Right cardiac atrium (tissue), 5 donors: ENCODE measurements around the gene TNC. TPM values are rescaled to one million over a fixed set of nuclear protein-coding genes. Genes with fewer than 3 reads are reported as not detected.

Experiments used
- ATAC-seq, 2 donors: fragments of 200-7000 bp; cut with Tn5 transposase; one replicate each; pipeline versions ENCODE4 v1.8.0 to v1.9.1; 2020; ENCODE audit warnings: moderate library complexity in 2 of 2, mild to moderate bottlenecking in 1 of 2
- DNase-seq, 3 donors: peaks; one replicate each; pipeline ENCODE4 v3.0.0-alpha.2; 2020
- H3K27ac ChIP-seq: one replicate; pipeline ENCODE4 v1.5.1; 2013; ENCODE audit warnings: mild to moderate bottlenecking, low read length, control low read depth, moderate library complexity
- H3K27me3 ChIP-seq: one replicate; pipeline ENCODE4 v1.6.1; 2013; ENCODE audit not compliant: control insufficient read depth, insufficient read depth
- H3K4me1 ChIP-seq: one replicate; pipeline ENCODE4 v1.6.1; 2013; ENCODE audit warnings: low read length; ENCODE audit not compliant: control insufficient read depth, insufficient read depth
- H3K4me3 ChIP-seq: one replicate; pipeline ENCODE4 v1.5.1; 2013; ENCODE audit warnings: low read length, control low read depth
- H3K9me3 ChIP-seq: one replicate; pipeline ENCODE4 v1.6.1; 2013; ENCODE audit warnings: low read length; ENCODE audit not compliant: control insufficient read depth
- WGBS: extraction: QIAGEN DNeasy Blood & Tissue Kit; methylation state at CpG from one replicate; pipeline ENCODE4 v1.1.7; 2013; 5-methylcytosine and 5-hydroxymethylcytosine counted together
- intact Hi-C, 4 donors: fragments of 100-400 bp; cut with DNase I; formaldehyde crosslinking; loops; one replicate each; pipeline versions ENCODE4 v1.11.0 to v1.14.0; 2022 to 2023
- polyA plus RNA-seq: library from polyadenylated mRNA; stranded (reverse); fragments of 200-250 nt; gene quantifications from one replicate; pipeline ENCODE4 v1.2.3, GENCODE V29; 2013
- total RNA-seq, 4 donors: library from RNA; stranded (reverse); fragmentation: NEBNext Ultra II Directional; extraction: Animal tissue kit (Norgen Biotek cat#: 25700); gene quantifications; one replicate each; pipeline ENCODE4 v1.2.1, GENCODE V29; 2021
- donor health status: healthy with polysubstance abuse.
- donor health status: DM: no; HTN: yes; CAD: no.
- donor health status: DM: no; HTN: no; CAD: no.
- donor health status: DM: no; HTN: yes; CAD: no; lungs with severe emphysema.
- donor health status: DM: yes; HTN: yes; CAD: no.

The TNC gene
- total and polyA plus RNA-seq, 5 donors: 2.5 to 34.4 (median 6.9) TPM

DNA sequence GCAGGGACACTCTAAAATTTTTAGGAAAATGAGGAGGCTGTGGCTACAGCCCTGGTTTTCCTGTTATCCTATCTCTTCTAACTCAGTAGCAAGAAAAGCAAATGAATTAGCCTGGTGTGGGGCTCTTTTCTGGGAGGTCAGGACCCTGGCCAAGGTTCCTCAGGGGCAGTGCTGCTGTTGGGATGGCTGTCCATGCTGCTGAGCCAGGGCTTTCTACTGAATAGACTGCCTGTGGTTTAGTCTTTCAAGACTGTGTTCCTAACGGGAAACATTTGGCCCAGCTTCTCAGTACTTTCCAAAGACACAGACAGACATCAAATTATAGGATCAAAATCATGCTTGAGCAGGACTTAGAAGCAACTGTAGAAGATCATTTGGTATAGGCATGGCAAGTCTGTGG lies 18.1 kb downstream of the TNC start:
- Histone ChIP-seq H3K9me3 (no peaks in the 10 kb centered on the region), H3K4me1 (no peaks in the 10 kb centered on the region), H3K4me3 (no peak overlapping the region), H3K27me3 (no peaks in the 10 kb centered on the region), H3K27ac (no peak overlapping the region)
- ATAC-seq (peak; percentile 42 to 80), DNase-seq (peak in 1 of 3 donors; percentile 47)
- intact Hi-C loops: no loop called here
- WGBS: 47% methylated on average over 1 of the region's 1 CpG

- Histone ChIP-seq H3K27ac (no peak overlapping the region), H3K4me1 (no peaks in the 10 kb centered on the region), H3K27me3 (no peaks in the 10 kb centered on the region), H3K9me3 (no peaks in the 10 kb centered on the region), H3K4me3 (no peak overlapping the region)
- DNase-seq (no peak), ATAC-seq (no peak)
- 43% methylated on average over 5 of the region's 5 CpGs for WGBS
- intact Hi-C loops: no loop called here
These were observed 19.6 kb downstream of the TNC start for GRCh38 chr9:115098226-115098965.

DNA sequence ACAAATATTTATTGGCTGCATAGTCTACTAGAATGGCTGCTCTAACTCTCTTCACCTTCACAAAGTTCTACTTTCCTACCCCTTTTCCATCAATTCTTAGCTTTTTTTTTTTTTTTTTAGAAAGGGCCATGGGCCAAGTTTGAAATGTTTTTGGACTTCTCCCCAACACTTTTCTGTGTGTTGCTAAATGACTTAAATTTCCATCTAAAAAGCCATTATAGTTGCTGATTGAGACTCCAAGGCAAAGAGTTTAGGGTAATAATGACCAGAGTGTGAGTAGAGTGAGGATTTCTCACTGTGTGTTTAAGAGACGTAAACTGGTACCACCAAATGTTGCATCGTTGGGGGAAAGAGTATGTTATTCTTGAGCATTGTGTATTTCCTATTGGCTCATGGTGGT lies 24.4 kb downstream of the TNC start:
- DNase-seq: no peak
- H3K9me3 ChIP-seq: no peaks in the 10 kb centered on the region
- no peaks in the 10 kb centered on the region for H3K27me3 ChIP-seq
- H3K4me3 ChIP-seq: no peak overlapping the region
- no peak for ATAC-seq
- H3K4me1 ChIP-seq: no peaks in the 10 kb centered on the region
- no peak overlapping the region for H3K27ac ChIP-seq
- 78% methylated on average over 2 of the region's 2 CpGs for WGBS
- intact Hi-C loops: no loop called here

DNA sequence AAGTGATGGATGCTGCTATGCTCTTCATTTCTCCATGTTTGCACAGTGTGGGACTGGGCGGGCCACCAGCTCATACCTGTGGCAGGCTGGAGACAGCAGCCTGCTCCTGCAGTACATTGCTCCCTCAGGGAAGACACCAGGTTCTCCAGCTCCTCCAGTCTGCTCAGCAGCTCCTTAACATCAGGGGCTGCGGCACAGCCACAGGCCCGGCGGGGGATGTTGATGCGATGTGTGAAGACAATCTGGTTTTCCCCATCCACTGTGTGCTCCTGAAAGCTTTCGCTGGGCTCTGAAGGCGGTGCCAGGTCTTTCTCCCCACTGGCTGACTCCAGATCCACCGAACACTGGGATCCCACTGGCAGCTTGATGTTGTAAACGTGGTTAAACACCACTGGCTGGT lies 27.5 kb downstream of the TNC start:
- Histone ChIP-seq H3K27me3 (no peaks in the 10 kb centered on the region), H3K4me3 (no peak overlapping the region), H3K9me3 (no peaks in the 10 kb centered on the region), H3K27ac (no peak overlapping the region), H3K4me1 (no peaks in the 10 kb centered on the region)
- ATAC-seq (no peak), DNase-seq (peak in 1 of 3 donors; percentile 23)
- intact Hi-C loops: no loop called here
- 92% methylated on average over 9 of the region's 9 CpGs for WGBS

- Histone ChIP-seq H3K9me3 (no peaks in the 10 kb centered on the region), H3K27ac (no peak overlapping the region), H3K4me1 (no peaks in the 10 kb centered on the region), H3K27me3 (no peaks in the 10 kb centered on the region), H3K4me3 (no peak overlapping the region)
- DNase-seq (no peak), ATAC-seq (no peak)
- 79% methylated on average over 1 of the region's 1 CpG for WGBS
- intact Hi-C loops: no loop called here
These were observed 29.1 kb downstream of the TNC start for GRCh38 chr9:115088860-115089259.

DNA sequence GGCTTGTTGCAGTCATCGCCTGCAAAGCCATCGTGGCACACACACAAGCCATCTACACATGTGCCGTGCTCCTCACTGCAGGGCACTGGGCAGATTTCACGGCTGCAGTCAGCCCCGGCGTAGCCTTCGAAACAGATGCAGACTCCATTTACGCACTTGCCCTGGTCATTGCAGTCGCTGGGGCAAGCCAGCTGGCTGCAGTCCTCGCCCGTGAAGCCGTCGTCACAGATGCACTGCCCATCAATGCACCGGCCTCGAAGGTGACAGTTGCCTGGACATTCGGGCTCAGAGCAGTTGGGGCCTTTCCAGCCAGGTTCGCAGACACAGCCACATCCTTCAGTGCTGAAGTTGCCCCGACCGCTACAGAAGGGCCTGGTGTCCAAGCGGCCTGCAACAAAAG lies 31.1 kb downstream of the TNC start:
- WGBS: 94% methylated on average over 20 of the region's 20 CpGs
- H3K9me3 ChIP-seq: no peaks in the 10 kb centered on the region
- no peaks in the 10 kb centered on the region for H3K27me3 ChIP-seq
- ATAC-seq (no peak), DNase-seq (peak in 1 of 3 donors; percentile 23)
- no peak overlapping the region for H3K27ac ChIP-seq
- intact Hi-C loops: no loop called here
- H3K4me1 ChIP-seq: no peaks in the 10 kb centered on the region
- no peak overlapping the region for H3K4me3 ChIP-seq

DNA sequence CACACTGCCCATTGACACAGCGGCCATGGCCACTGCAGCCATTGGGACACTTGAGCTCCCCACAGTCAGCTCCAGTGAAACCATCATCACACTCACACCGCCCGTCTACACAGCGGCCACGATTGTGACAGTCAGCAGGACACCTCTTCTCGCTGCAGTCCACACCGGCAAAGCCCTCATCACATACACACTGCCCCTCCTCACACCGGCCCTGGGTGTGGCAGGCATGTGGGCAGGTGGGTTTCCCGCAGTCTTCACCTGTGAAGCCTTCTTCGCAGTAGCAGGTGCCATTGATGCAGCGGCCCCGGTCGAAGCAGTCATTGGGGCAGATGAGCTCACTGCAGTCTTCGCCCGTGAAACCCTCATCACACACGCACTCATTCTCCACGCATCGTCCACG lies 31.5 kb downstream of the TNC start:
- no peaks in the 10 kb centered on the region for H3K9me3 ChIP-seq
- H3K27ac ChIP-seq: no peak overlapping the region
- WGBS: 95% methylated on average over 19 of the region's 19 CpGs
- no peak overlapping the region for H3K4me3 ChIP-seq
- ATAC-seq: peak in 1 of 2 donors; percentile 14
- DNase-seq: no peak
- H3K4me1 ChIP-seq: no peaks in the 10 kb centered on the region
- H3K27me3 ChIP-seq: no peaks in the 10 kb centered on the region
- intact Hi-C loops: no loop called here

DNA sequence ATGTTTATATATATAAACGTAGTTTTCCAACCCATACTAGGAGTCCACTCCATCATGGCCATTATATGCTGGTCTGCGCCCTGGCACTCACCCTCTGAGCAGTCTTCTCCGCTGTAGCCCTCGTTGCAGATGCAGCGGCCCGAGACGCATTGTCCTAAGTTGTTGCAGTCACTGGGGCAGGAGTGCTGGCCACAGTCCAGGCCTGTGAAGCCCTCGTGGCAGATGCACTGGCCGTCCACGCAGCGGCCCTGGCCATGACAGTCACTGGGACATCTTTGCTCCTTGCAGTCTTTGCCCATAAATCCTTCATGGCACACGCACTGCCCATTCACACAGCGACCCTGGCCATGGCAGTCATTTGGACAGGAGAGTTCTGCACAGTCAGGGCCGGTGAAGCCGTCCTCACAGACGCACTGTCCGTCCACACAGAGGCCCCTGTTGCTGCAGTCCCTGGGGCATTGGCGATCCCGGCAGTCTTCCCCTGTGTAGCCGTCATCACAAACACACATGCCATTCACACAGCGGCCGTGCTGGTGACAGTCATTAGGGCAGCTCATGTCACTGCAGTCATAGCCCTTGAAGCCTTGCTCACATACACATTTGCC lies 32.1 kb downstream of the TNC start:
- ATAC-seq (peak; percentile 26 to 29), DNase-seq (peak in 1 of 3 donors; percentile 46)
- H3K27me3 ChIP-seq: no peaks in the 10 kb centered on the region
- no peak overlapping the region for H3K27ac ChIP-seq
- intact Hi-C loops: no loop called here
- WGBS: 88% methylated on average over 22 of the region's 22 CpGs
- no peak overlapping the region for H3K4me3 ChIP-seq
- H3K4me1 ChIP-seq: no peaks in the 10 kb centered on the region
- H3K9me3 ChIP-seq: no peaks in the 10 kb centered on the region

- Histone ChIP-seq H3K9me3 (no peaks in the 10 kb centered on the region), H3K27me3 (no peaks in the 10 kb centered on the region), H3K4me1 (no peaks in the 10 kb centered on the region), H3K4me3 (no peak overlapping the region), H3K27ac (no peak overlapping the region)
- WGBS: 90% methylated on average over 3 of the region's 3 CpGs
- ATAC-seq (no peak), DNase-seq (no peak)
- intact Hi-C loops: no loop called here
These were observed 33.2 kb downstream of the TNC start for GRCh38 chr9:115084709-115085108.

DNA sequence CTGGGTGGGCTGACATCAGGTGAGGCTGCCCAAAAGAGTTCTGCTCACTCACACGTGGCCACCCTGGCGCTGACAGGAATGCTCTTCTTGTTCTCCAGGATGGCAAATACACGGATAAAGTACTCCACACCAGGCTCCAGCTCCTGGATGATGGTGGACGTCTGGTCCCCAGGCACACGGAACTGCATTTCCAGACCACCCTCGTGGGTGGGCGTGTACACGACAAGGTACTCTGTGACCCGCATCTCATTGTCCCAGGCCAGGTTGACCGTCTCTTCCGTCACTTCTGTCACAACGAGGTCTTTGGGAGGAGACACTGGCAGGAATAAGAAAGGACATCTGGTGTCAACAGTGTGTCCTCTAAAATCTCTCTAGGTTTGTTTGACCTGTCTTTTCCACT lies 33.8 kb downstream of the TNC start:
- no peaks in the 10 kb centered on the region for H3K9me3 ChIP-seq
- no peaks in the 10 kb centered on the region for H3K4me1 ChIP-seq
- H3K27me3 ChIP-seq: no peaks in the 10 kb centered on the region
- DNase-seq: no peak
- no peak overlapping the region for H3K27ac ChIP-seq
- no peak overlapping the region for H3K4me3 ChIP-seq
- 83% methylated on average over 12 of the region's 12 CpGs for WGBS
- ATAC-seq: no peak
- intact Hi-C loops: no loop called here

DNA sequence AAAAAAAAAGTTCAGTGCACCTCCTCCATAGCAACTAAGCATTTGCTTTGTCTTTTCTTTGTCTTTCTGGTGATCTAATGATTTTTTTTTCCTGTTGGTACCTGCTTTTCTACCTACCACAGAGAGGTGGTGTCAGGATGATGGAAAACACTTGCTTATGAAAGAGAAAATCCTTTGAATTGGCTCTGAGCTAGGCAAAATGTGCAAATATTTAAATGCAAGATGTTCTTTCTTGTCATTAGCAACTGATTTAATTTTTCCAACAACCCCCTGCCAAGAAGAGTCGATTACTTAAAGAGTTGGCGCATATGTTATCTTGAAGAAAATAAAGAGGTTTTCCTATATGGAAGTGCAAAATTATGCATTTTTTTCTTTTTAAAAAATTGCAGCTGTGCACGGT lies 37.7 kb downstream of the TNC start:
- WGBS: 71% methylated on average over 3 of the region's 3 CpGs
- H3K27ac ChIP-seq: no peak overlapping the region
- intact Hi-C loops: no loop called here

More for the DNA sequence above, 37.7 kb downstream of the TNC start:
- H3K27me3 ChIP-seq: no peaks in the 10 kb centered on the region
- H3K4me1 ChIP-seq: no peaks in the 10 kb centered on the region
- H3K9me3 ChIP-seq: no peaks in the 10 kb centered on the region
- ATAC-seq: no peak
- no peak for DNase-seq
- no peak overlapping the region for H3K4me3 ChIP-seq
